Tibial nerve (tissue), 4 donors: Measurements from ENCODE around the gene FAM13A. TPM values are rescaled to one million over a fixed set of nuclear protein-coding genes. Genes with fewer than 3 reads are reported as not detected.

Experiments
- DNase-seq, 2 donors: peaks; one replicate each; pipeline ENCODE4 v3.0.0-alpha.2; 2019; ENCODE audit warnings: low spot score in 2 of 2
- H3K27ac ChIP-seq, 4 donors: fragments of 200-600 bp; sonication (generic) in 3 of 4; one replicate each; pipeline ENCODE4 v1.5.1; 2017 to 2019; ENCODE audit warnings: mild to moderate bottlenecking in 1 of 4
- H3K27me3 ChIP-seq, 2 donors: fragments of 200-600 bp; sonication (generic) in 1 of 2; one replicate each; pipeline versions ENCODE4 v1.5.1 to v1.6.0; 2017 to 2019
- H3K36me3 ChIP-seq, 3 donors: fragments of 200-600 bp; sonication (generic); one replicate each; pipeline ENCODE4 v1.5.1; 2018 to 2019
- H3K4me1 ChIP-seq, 4 donors: fragments of 200-600 bp; sonication (generic) in 3 of 4; one replicate each; pipeline ENCODE4 v1.5.1; 2017 to 2019
- H3K4me3 ChIP-seq, 4 donors: fragments of 200-600 bp; sonication (generic) in 3 of 4; one replicate each; pipeline ENCODE4 v1.5.1; 2017 to 2019; ENCODE audit warnings: mild to moderate bottlenecking in 1 of 4, moderate library complexity in 1 of 4
- H3K9me3 ChIP-seq, 4 donors: fragments of 200-600 bp; sonication (generic) in 3 of 4; one replicate each; pipeline ENCODE4 v1.5.1; 2017 to 2019
- CTCF ChIP-seq, 5 experiments: fragments of 200-600 bp in 3 of 5; fragments of 450-650 bp in 2 of 5; sonication (generic) in 3 of 5; IDR thresholded peaks; one replicate each; pipeline ENCODE4 v1.5.1; 2016 to 2019; ENCODE audit warnings: antibody characterized with exemption in 5 of 5, mild to moderate bottlenecking in 3 of 5, moderate library complexity in 2 of 5
- EP300 ChIP-seq, 2 donors: sonication (generic); formaldehyde crosslinking; IDR thresholded peaks; one replicate each; pipeline ENCODE4 v1.6.1; 2017; ENCODE audit warnings: antibody characterized with exemption in 2 of 2, mild to moderate bottlenecking in 1 of 2
- POLR2A ChIP-seq, 2 donors: fragments of 450-650 bp; IDR thresholded peaks; one replicate each; pipeline ENCODE4 v1.6.1; 2017; ENCODE audit warnings: antibody characterized with exemption in 2 of 2, mild to moderate bottlenecking in 2 of 2, moderate library complexity in 2 of 2
- WGBS, 2 donors: methylation state at CpG; one replicate each; pipeline ENCODE4 v1.1.5; 2018; 5-methylcytosine and 5-hydroxymethylcytosine counted together
- total RNA-seq, 4 donors: library from RNA; depleted of rRNA; stranded (reverse); fragments of >200 nt; gene quantifications; one replicate each; pipeline ENCODE4 v1.1.0, GENCODE V29; 2016

FAM13A gene
- total RNA-seq, 4 donors from 2014 or later: 48.8 to 77.6 (median 58.8) TPM

- H3K27me3 ChIP-seq: no peaks in the 10 kb centered on the region
- peak overlapping the region in 1 of 4 donors; percentile 5 for H3K27ac ChIP-seq
- no peaks in the 10 kb centered on the region for H3K4me1 ChIP-seq
- no peaks in the 10 kb centered on the region for H3K9me3 ChIP-seq
- H3K36me3 ChIP-seq: no peaks in the 10 kb centered on the region
- H3K4me3 ChIP-seq: no peak overlapping the region
- 73 to 79% methylated on average over 2 of the region's 2 CpGs for WGBS, 2 donors
- no peak for DNase-seq
- TF ChIP-seq POLR2A (IDR thresholded peaks at IDR 0.05): no peak
- no peak for TF ChIP-seq CTCF (IDR thresholded peaks at IDR 0.05)
- TF ChIP-seq EP300 (IDR thresholded peaks at IDR 0.05): no peak
Observed at GRCh38 chr4:88967883-88968331, 89.1 kb downstream of the FAM13A start.

GRCh38 chr4:88965053-88965452 is 91.9 kb downstream of the FAM13A start:
- no peaks in the 10 kb centered on the region for H3K36me3 ChIP-seq
- H3K27ac ChIP-seq: no peak overlapping the region
- H3K9me3 ChIP-seq: no peaks in the 10 kb centered on the region
- no peak for DNase-seq
- peaks cover 0 to 7% (median 0%) of the 10 kb centered on the region in 4 donors for H3K4me1 ChIP-seq
- no peak overlapping the region for H3K4me3 ChIP-seq
- no peaks in the 10 kb centered on the region for H3K27me3 ChIP-seq
- TF ChIP-seq CTCF (IDR thresholded peaks at IDR 0.05) (no peak), POLR2A (IDR thresholded peaks at IDR 0.05) (no peak), EP300 (IDR thresholded peaks at IDR 0.05) (no peak)
- WGBS, 2 donors: 95 to 99% methylated on average over 2 of the region's 2 CpGs

- WGBS, 2 donors: 71 to 95% methylated on average over 4 of the region's 4 CpGs
- H3K27me3 ChIP-seq: no peaks in the 10 kb centered on the region
- no peak for DNase-seq
- no peak overlapping the region for H3K4me3 ChIP-seq
- H3K4me1 ChIP-seq: peaks cover 0 to 7% (median 0%) of the 10 kb centered on the region in 4 donors
- no peaks in the 10 kb centered on the region for H3K36me3 ChIP-seq
- H3K27ac ChIP-seq: no peak overlapping the region
- H3K9me3 ChIP-seq: no peaks in the 10 kb centered on the region
- no peak for TF ChIP-seq POLR2A (IDR thresholded peaks at IDR 0.05)
- TF ChIP-seq CTCF (IDR thresholded peaks at IDR 0.05): no peak
- TF ChIP-seq EP300 (IDR thresholded peaks at IDR 0.05): no peak
Observed at GRCh38 chr4:88964450-88964849, 92.5 kb downstream of the FAM13A start.

- no peak for DNase-seq
- Histone ChIP-seq H3K4me1 (peaks cover 0 to 7% (median 0%) of the 10 kb centered on the region in 4 donors), H3K27me3 (no peaks in the 10 kb centered on the region), H3K4me3 (no peak overlapping the region), H3K9me3 (no peaks in the 10 kb centered on the region), H3K36me3 (no peaks in the 10 kb centered on the region), H3K27ac (no peak overlapping the region)
- WGBS, 2 donors: 62 to 90% methylated on average over 2 of the region's 2 CpGs
- no peak for TF ChIP-seq EP300 (IDR thresholded peaks at IDR 0.05)
- TF ChIP-seq POLR2A (IDR thresholded peaks at IDR 0.05): no peak
- no peak for TF ChIP-seq CTCF (IDR thresholded peaks at IDR 0.05)
Observed at GRCh38 chr4:88963817-88964216, 93.2 kb downstream of the FAM13A start.

GRCh38 chr4:88962396-88962795 is 94.6 kb downstream of the FAM13A start:
- no peak for TF ChIP-seq EP300 (IDR thresholded peaks at IDR 0.05)
- no peak for TF ChIP-seq POLR2A (IDR thresholded peaks at IDR 0.05)
- no peak for TF ChIP-seq CTCF (IDR thresholded peaks at IDR 0.05)
- no peak overlapping the region for H3K27ac ChIP-seq
- WGBS, 2 donors: 93 to 98% methylated on average over 2 of the region's 2 CpGs
- no peak overlapping the region for H3K4me3 ChIP-seq
- DNase-seq: no peak
- no peaks in the 10 kb centered on the region for H3K27me3 ChIP-seq
- no peaks in the 10 kb centered on the region for H3K36me3 ChIP-seq
- H3K4me1 ChIP-seq: peaks cover 0 to 18% (median 0%) of the 10 kb centered on the region in 4 donors
- no peaks in the 10 kb centered on the region for H3K9me3 ChIP-seq
